HepG2 (cell line): Measurements from ENCODE around the gene MAPK8. TPM values are rescaled to one million over a fixed set of nuclear protein-coding genes. Genes with fewer than 3 reads are reported as not detected.
A peak's percentile ranks its signal among the peaks of the same experiment; 100 is the strongest.

Experiments used
- CEBPB ChIP-seq: IDR thresholded peaks from 2 replicates; pipeline ENCODE4 v1.6.1; 2011; ENCODE audit warnings: low read depth, low read length, improper control_type of control experiment, borderline replicate concordance
- CENPBD1 ChIP-seq: sonication (generic); formaldehyde crosslinking; IDR thresholded peaks from 2 replicates; pipeline ENCODE4 v1.8.0; 2022; ENCODE audit warnings: missing genetic modification reagents, low read depth, mild to moderate bottlenecking, borderline replicate concordance
- DPF2 ChIP-seq: sonication (generic); formaldehyde crosslinking; IDR thresholded peaks from 2 replicates; pipeline ENCODE4 v1.4.0; 2020; ENCODE audit warnings: mild to moderate bottlenecking, low read depth, missing genetic modification reagents, borderline replicate concordance
- FOXK2 ChIP-seq: fragments of 450-650 bp; IDR thresholded peaks from 2 replicates; pipeline ENCODE4 v1.6.1; 2016
- KLF9 ChIP-seq: IDR thresholded peaks from 2 replicates; pipeline ENCODE4 v1.6.1; 2016; ENCODE audit warnings: low read depth
- MAF1 ChIP-seq: sonication (generic); formaldehyde crosslinking; IDR thresholded peaks from 2 replicates; pipeline ENCODE4 v1.5.0; 2020; ENCODE audit warnings: missing genetic modification reagents, borderline replicate concordance
- MIER3 ChIP-seq: IDR thresholded peaks from 2 replicates; pipeline ENCODE4 v1.6.1; 2016; ENCODE audit warnings: missing compliant biosample characterization, borderline replicate concordance
- NFE2L2 ChIP-seq: fragments of 150-350 bp; IDR thresholded peaks from 2 replicates; pipeline ENCODE4 v1.6.1; 2014; ENCODE audit warnings: low read length
- PBX2 ChIP-seq: IDR thresholded peaks from 2 replicates; pipeline ENCODE4 v1.6.1; 2016; ENCODE audit warnings: control low read depth
- PBX3 ChIP-seq: sonication (generic); formaldehyde crosslinking; IDR thresholded peaks from 2 replicates; pipeline ENCODE4 v1.8.1; 2023; ENCODE audit warnings: missing genetic modification reagents, inconsistent platforms, borderline replicate concordance
- SMARCC2 ChIP-seq: fragments of 450-650 bp; IDR thresholded peaks from 2 replicates; pipeline ENCODE4 v1.6.1; 2017; ENCODE audit warnings: antibody characterized with exemption, mild to moderate bottlenecking
- SP5 ChIP-seq: IDR thresholded peaks from 2 replicates; pipeline ENCODE4 v1.6.1; 2016; ENCODE audit warnings: low read depth, borderline replicate concordance
- TCF12 ChIP-seq, 2 experiments: fragments of 450-650 bp in 1 of 2; sonication (generic) in 1 of 2; formaldehyde crosslinking in 1 of 2; IDR thresholded peaks; 2 replicates each; pipeline versions ENCODE4 v1.6.1 to v1.8.0; 2017 to 2022; ENCODE audit warnings: antibody characterized with exemption in 1 of 2, mild to moderate bottlenecking in 1 of 2, missing genetic modification reagents in 1 of 2, moderate library complexity in 1 of 2
- TEAD3 ChIP-seq: optimal IDR thresholded peaks from 2 replicates; pipeline ENCODE3; 2016; ENCODE audit warnings: borderline replicate concordance
- TMF1 ChIP-seq: sonication (generic); formaldehyde crosslinking; IDR thresholded peaks from 2 replicates; pipeline ENCODE4 v1.8.1; 2022; ENCODE audit warnings: low read depth, missing genetic modification reagents
- ZBTB49 ChIP-seq: sonication (generic); formaldehyde crosslinking; IDR thresholded peaks from 2 replicates; pipeline ENCODE4 v1.4.0; 2020; ENCODE audit warnings: missing genetic modification reagents, borderline replicate concordance
- ZFP90 ChIP-seq: sonication (generic); formaldehyde crosslinking; IDR thresholded peaks from 2 replicates; pipeline ENCODE4 v1.8.0; 2022; ENCODE audit warnings: missing genetic modification reagents, mild to moderate bottlenecking, inconsistent platforms, borderline replicate concordance
- ZMYM2 ChIP-seq: sonication (generic); formaldehyde crosslinking; IDR thresholded peaks from 2 replicates; pipeline ENCODE4 v1.8.0; 2022; ENCODE audit warnings: mild to moderate bottlenecking, missing genetic modification reagents
- ZNF160 ChIP-seq: sonication (generic); formaldehyde crosslinking; IDR thresholded peaks from 2 replicates; pipeline ENCODE4 v1.8.0; 2022; ENCODE audit warnings: mild to moderate bottlenecking, inconsistent platforms, missing genetic modification reagents
- ZNF230 ChIP-seq: sonication (generic); formaldehyde crosslinking; IDR thresholded peaks from 2 replicates; pipeline ENCODE4 v1.4.0; 2020; ENCODE audit warnings: mild to moderate bottlenecking, missing genetic modification reagents
- ZNF501 ChIP-seq: sonication (generic); formaldehyde crosslinking; IDR thresholded peaks from 2 replicates; pipeline ENCODE4 v1.5.1; 2020; ENCODE audit warnings: mild to moderate bottlenecking, moderate library complexity, missing genetic modification reagents
- ZNF577 ChIP-seq: sonication (generic); formaldehyde crosslinking; IDR thresholded peaks from 2 replicates; pipeline ENCODE4 v1.4.0; 2020; ENCODE audit warnings: mild to moderate bottlenecking, low read depth, missing genetic modification reagents, borderline replicate concordance
- ZNF710 ChIP-seq: sonication (generic); formaldehyde crosslinking; IDR thresholded peaks from 2 replicates; pipeline ENCODE4 v1.5.0; 2020; ENCODE audit warnings: mild to moderate bottlenecking, missing genetic modification reagents, borderline replicate concordance
- ZNF780A ChIP-seq: sonication (generic); formaldehyde crosslinking; IDR thresholded peaks from 2 replicates; pipeline ENCODE4 v1.8.0; 2022; ENCODE audit warnings: mild to moderate bottlenecking, missing genetic modification reagents, moderate library complexity
- polyA plus RNA-seq, 8 experiments: library from polyadenylated mRNA; depleted of rRNA in 3 of 8; stranded (reverse) in 7 of 8; unstranded in 1 of 8; fragments of >200 nt; fragmentation: Illumina TruSeq in 4 of 8; extraction: Trizol in 4 of 8; gene quantifications; 2 replicates each; pipeline versions ENCODE4 v1.2.1 to v1.2.3, GENCODE V29; 2011 to 2016; ENCODE audit warnings: low read depth in 4 of 8, missing spikeins in 1 of 8, mixed read lengths in 1 of 8; ENCODE audit not compliant: insufficient read depth in 1 of 8
- total RNA-seq, 5 experiments: library from RNA; depleted of rRNA; stranded (reverse); fragments of >200 nt; fragmentation: Illumina TruSeq; extraction: Trizol; gene quantifications; 2 replicates each; pipeline ENCODE4 v1.2.3, GENCODE V29; 2016; ENCODE audit warnings: low read depth in 1 of 5

Gene MAPK8
- total and polyA plus RNA-seq, 2 of the 13 experiments (the other 11 are each of a cell fraction or from before 2014, with no cell fraction given): 41.6 to 47.3 TPM

GRCh38 chr10:48306265-48306869, at the start of gene MAPK8 (continued):
- TF ChIP-seq PBX3 (CRISPR knock-in tag) (0 out of 2 replicates have a peak, but pooled peaks have one; percentile 37), ZNF501 (CRISPR knock-in tag) (no peak), DPF2 (CRISPR knock-in tag) (no peak), ZBTB49 (CRISPR knock-in tag) (no peak), NFE2L2 (no peak), MAF1 (CRISPR knock-in tag) (no peak), ZFP90 (peak; percentile 65; the same call in 1 of the 2 replicates), ZNF577 (no peak), TMF1 (CRISPR knock-in tag) (peak; percentile 62), TCF12 (IDR thresholded peaks at IDR 0.05) (no peak), TCF12 (CRISPR knock-in tag; IDR thresholded peaks at IDR 0.05) (no peak), ZNF780A (peak; percentile 90), CENPBD1 (CRISPR knock-in tag) (peak; percentile 60; the same call in 1 of the 2 replicates), SP5 (CRISPR knock-in tag) (peak; percentile 68), ZNF710 (CRISPR knock-in tag) (peak; percentile 42; the same call in 1 of the 2 replicates), PBX2 (CRISPR knock-in tag) (no peak), FOXK2 (no peak), ZNF230 (peak; percentile 94), MIER3 (CRISPR knock-in tag) (peak; percentile 36; the same call in 1 of the 2 replicates), ZNF160 (CRISPR knock-in tag) (no peak; the same call in 1 of the 2 replicates), ZMYM2 (CRISPR knock-in tag) (peak; percentile 68; the same call in 1 of the 2 replicates), SMARCC2 (no peak), TEAD3 (peak; percentile 16), KLF9 (CRISPR knock-in tag) (no peak), CEBPB (no peak)
